ENCODE measurements around the gene AKAP6.

The AKAP6 gene

GRCh38 chr14:32336702-32337101, 7.6 kb downstream of the AKAP6 start:
- Histone ChIP-seq H3K4me3 (ENCODE audit: low read length) (no peak overlapping the region), H3K4me1 (ENCODE audit: insufficient read depth, low read length) (peaks cover 9% of the 10 kb centered on the region), H3K9ac (ENCODE audit: low read depth, low read length) (no peak overlapping the region), H3K27me3 (ENCODE audit: insufficient read depth, low read length) (no peaks in the 10 kb centered on the region), H3K36me3 (ENCODE audit: insufficient read depth, low read length) (no peaks in the 10 kb centered on the region), H3K27ac (ENCODE audit: low read depth, low read length) (no peak overlapping the region), H3K9me3 (ENCODE audit: insufficient read depth, low read depth, low read length) (no peaks in the 10 kb centered on the region)
- 68% methylated on average over 1 of the region's 2 CpGs for whole genome bisulfite sequencing

GRCh38 chr14:32337759-32338158, 8.7 kb downstream of the AKAP6 start:
- Histone ChIP-seq H3K4me3 (ENCODE audit: low read length) (no peak overlapping the region), H3K4me1 (ENCODE audit: insufficient read depth, low read length) (peaks cover 16% of the 10 kb centered on the region), H3K27ac (ENCODE audit: low read depth, low read length) (no peak overlapping the region), H3K36me3 (ENCODE audit: insufficient read depth, low read length) (no peaks in the 10 kb centered on the region), H3K9me3 (ENCODE audit: insufficient read depth, low read depth, low read length) (no peaks in the 10 kb centered on the region), H3K27me3 (ENCODE audit: insufficient read depth, low read length) (no peaks in the 10 kb centered on the region), H3K9ac (ENCODE audit: low read depth, low read length) (no peak overlapping the region)
- WGBS: 93% methylated on average over 1 of the region's 1 CpG

GRCh38 chr14:32339188-32339587, 10.1 kb downstream of the AKAP6 start:
- H3K9ac ChIP-seq (ENCODE audit: low read depth, low read length): no peak overlapping the region
- no peak overlapping the region for H3K4me3 ChIP-seq (ENCODE audit: low read length)
- no peaks in the 10 kb centered on the region for H3K27me3 ChIP-seq (ENCODE audit: insufficient read depth, low read length)
- H3K27ac ChIP-seq (ENCODE audit: low read depth, low read length): no peak overlapping the region
- H3K36me3 ChIP-seq (ENCODE audit: insufficient read depth, low read length): no peaks in the 10 kb centered on the region
- peaks cover 21% of the 10 kb centered on the region for H3K4me1 ChIP-seq (ENCODE audit: insufficient read depth, low read length)
- no peaks in the 10 kb centered on the region for H3K9me3 ChIP-seq (ENCODE audit: insufficient read depth, low read depth, low read length)
- 88% methylated on average over 1 of the region's 1 CpG for WGBS

- Histone ChIP-seq H3K4me3 (ENCODE audit: low read length) (no peak overlapping the region), H3K36me3 (ENCODE audit: insufficient read depth, low read length) (no peaks in the 10 kb centered on the region), H3K4me1 (ENCODE audit: insufficient read depth, low read length) (peaks cover 19% of the 10 kb centered on the region), H3K9ac (ENCODE audit: low read depth, low read length) (no peak overlapping the region), H3K9me3 (ENCODE audit: insufficient read depth, low read depth, low read length) (no peaks in the 10 kb centered on the region), H3K27ac (ENCODE audit: low read depth, low read length) (no peak overlapping the region), H3K27me3 (ENCODE audit: insufficient read depth, low read length) (no peaks in the 10 kb centered on the region)
- 89% methylated on average over 2 of the region's 2 CpGs for WGBS
Measured at GRCh38 chr14:32341947-32342846, 13.1 kb downstream of the AKAP6 start.

- Histone ChIP-seq H3K36me3 (ENCODE audit: insufficient read depth, low read length) (no peaks in the 10 kb centered on the region), H3K9me3 (ENCODE audit: insufficient read depth, low read depth, low read length) (no peaks in the 10 kb centered on the region), H3K27me3 (ENCODE audit: insufficient read depth, low read length) (no peaks in the 10 kb centered on the region), H3K4me3 (ENCODE audit: low read length) (no peak overlapping the region), H3K4me1 (ENCODE audit: insufficient read depth, low read length) (peaks cover 18% of the 10 kb centered on the region), H3K9ac (ENCODE audit: low read depth, low read length) (no peak overlapping the region), H3K27ac (ENCODE audit: low read depth, low read length) (peak overlapping the region; percentile 47; the same call in 1 of the 2 replicates)
- WGBS: 43% methylated on average over 1 of the region's 2 CpGs
Measured at GRCh38 chr14:32342847-32343194, 13.7 kb downstream of the AKAP6 start.

GRCh38 chr14:32343926-32344430, 14.9 kb downstream of the AKAP6 start:
- H3K27me3 ChIP-seq (ENCODE audit: insufficient read depth, low read length): no peaks in the 10 kb centered on the region
- no peak overlapping the region for H3K4me3 ChIP-seq (ENCODE audit: low read length)
- H3K9ac ChIP-seq (ENCODE audit: low read depth, low read length): no peak overlapping the region
- no peak overlapping the region for H3K27ac ChIP-seq (ENCODE audit: low read depth, low read length)
- 98% methylated on average over 2 of the region's 2 CpGs for WGBS
- peaks cover 18% of the 10 kb centered on the region for H3K4me1 ChIP-seq (ENCODE audit: insufficient read depth, low read length)
- no peaks in the 10 kb centered on the region for H3K9me3 ChIP-seq (ENCODE audit: insufficient read depth, low read depth, low read length)
- H3K36me3 ChIP-seq (ENCODE audit: insufficient read depth, low read length): no peaks in the 10 kb centered on the region

GRCh38 chr14:32345311-32345791, 16.3 kb downstream of the AKAP6 start:
- H3K9me3 ChIP-seq (ENCODE audit: insufficient read depth, low read depth, low read length): no peaks in the 10 kb centered on the region
- no peak overlapping the region for H3K27ac ChIP-seq (ENCODE audit: low read depth, low read length)
- H3K36me3 ChIP-seq (ENCODE audit: insufficient read depth, low read length): no peaks in the 10 kb centered on the region
- H3K4me1 ChIP-seq (ENCODE audit: insufficient read depth, low read length): peaks cover 18% of the 10 kb centered on the region
- WGBS: 92% methylated on average over 1 of the region's 1 CpG
- no peak overlapping the region for H3K4me3 ChIP-seq (ENCODE audit: low read length)
- no peak overlapping the region for H3K9ac ChIP-seq (ENCODE audit: low read depth, low read length)
- no peaks in the 10 kb centered on the region for H3K27me3 ChIP-seq (ENCODE audit: insufficient read depth, low read length)

GRCh38 chr14:32349322-32349721, 20.2 kb downstream of the AKAP6 start:
- no peaks in the 10 kb centered on the region for H3K9me3 ChIP-seq (ENCODE audit: insufficient read depth, low read depth, low read length)
- H3K4me3 ChIP-seq (ENCODE audit: low read length): no peak overlapping the region
- H3K9ac ChIP-seq (ENCODE audit: low read depth, low read length): no peak overlapping the region
- no peaks in the 10 kb centered on the region for H3K36me3 ChIP-seq (ENCODE audit: insufficient read depth, low read length)
- WGBS: 95% methylated on average over 4 of the region's 4 CpGs
- H3K27ac ChIP-seq (ENCODE audit: low read depth, low read length): no peak overlapping the region
- 0 out of 2 replicates have a peak, but pooled peaks cover 6% of the 10 kb centered on the region for H3K4me1 ChIP-seq (ENCODE audit: insufficient read depth, low read length)
- H3K27me3 ChIP-seq (ENCODE audit: insufficient read depth, low read length): no peaks in the 10 kb centered on the region

- no peak overlapping the region for H3K9ac ChIP-seq (ENCODE audit: low read depth, low read length)
- 0 out of 2 replicates have a peak, but pooled peaks cover 4% of the 10 kb centered on the region for H3K4me1 ChIP-seq (ENCODE audit: insufficient read depth, low read length)
- no peaks in the 10 kb centered on the region for H3K27me3 ChIP-seq (ENCODE audit: insufficient read depth, low read length)
- no peaks in the 10 kb centered on the region for H3K36me3 ChIP-seq (ENCODE audit: insufficient read depth, low read length)
- H3K9me3 ChIP-seq (ENCODE audit: insufficient read depth, low read depth, low read length): no peaks in the 10 kb centered on the region
- H3K27ac ChIP-seq (ENCODE audit: low read depth, low read length): no peak overlapping the region
- H3K4me3 ChIP-seq (ENCODE audit: low read length): no peak overlapping the region
- 76% methylated on average over 1 of the region's 1 CpG for WGBS
Measured at GRCh38 chr14:32350020-32350419, 20.9 kb downstream of the AKAP6 start.

- H3K36me3 ChIP-seq (ENCODE audit: insufficient read depth, low read length): no peaks in the 10 kb centered on the region
- no peaks in the 10 kb centered on the region for H3K9me3 ChIP-seq (ENCODE audit: insufficient read depth, low read depth, low read length)
- H3K4me3 ChIP-seq (ENCODE audit: low read length): no peak overlapping the region
- no peaks in the 10 kb centered on the region for H3K4me1 ChIP-seq (ENCODE audit: insufficient read depth, low read length)
- H3K27me3 ChIP-seq (ENCODE audit: insufficient read depth, low read length): no peaks in the 10 kb centered on the region
- no peak overlapping the region for H3K27ac ChIP-seq (ENCODE audit: low read depth, low read length)
- no peak overlapping the region for H3K9ac ChIP-seq (ENCODE audit: low read depth, low read length)
- 83% methylated on average over 3 of the region's 4 CpGs for WGBS
Measured at GRCh38 chr14:32352631-32353030, 23.5 kb downstream of the AKAP6 start.

GRCh38 chr14:32354716-32355115, 25.6 kb downstream of the AKAP6 start:
- Histone ChIP-seq H3K9me3 (ENCODE audit: insufficient read depth, low read depth, low read length) (no peaks in the 10 kb centered on the region), H3K27me3 (ENCODE audit: insufficient read depth, low read length) (no peaks in the 10 kb centered on the region), H3K4me1 (ENCODE audit: insufficient read depth, low read length) (no peaks in the 10 kb centered on the region), H3K9ac (ENCODE audit: low read depth, low read length) (no peak overlapping the region), H3K4me3 (ENCODE audit: low read length) (no peak overlapping the region), H3K36me3 (ENCODE audit: insufficient read depth, low read length) (no peaks in the 10 kb centered on the region), H3K27ac (ENCODE audit: low read depth, low read length) (no peak overlapping the region)
- 92% methylated on average over 3 of the region's 3 CpGs for WGBS

Data from HUES64 (cell line).